NCI-H1048 (cell line): ENCODE data around the gene PDGFA.

Experiments used
- DNase-seq: peaks from one replicate; lab custom pipeline; 2025; lab: John Stamatoyannopoulos, UW

The PDGFA gene

DNA sequence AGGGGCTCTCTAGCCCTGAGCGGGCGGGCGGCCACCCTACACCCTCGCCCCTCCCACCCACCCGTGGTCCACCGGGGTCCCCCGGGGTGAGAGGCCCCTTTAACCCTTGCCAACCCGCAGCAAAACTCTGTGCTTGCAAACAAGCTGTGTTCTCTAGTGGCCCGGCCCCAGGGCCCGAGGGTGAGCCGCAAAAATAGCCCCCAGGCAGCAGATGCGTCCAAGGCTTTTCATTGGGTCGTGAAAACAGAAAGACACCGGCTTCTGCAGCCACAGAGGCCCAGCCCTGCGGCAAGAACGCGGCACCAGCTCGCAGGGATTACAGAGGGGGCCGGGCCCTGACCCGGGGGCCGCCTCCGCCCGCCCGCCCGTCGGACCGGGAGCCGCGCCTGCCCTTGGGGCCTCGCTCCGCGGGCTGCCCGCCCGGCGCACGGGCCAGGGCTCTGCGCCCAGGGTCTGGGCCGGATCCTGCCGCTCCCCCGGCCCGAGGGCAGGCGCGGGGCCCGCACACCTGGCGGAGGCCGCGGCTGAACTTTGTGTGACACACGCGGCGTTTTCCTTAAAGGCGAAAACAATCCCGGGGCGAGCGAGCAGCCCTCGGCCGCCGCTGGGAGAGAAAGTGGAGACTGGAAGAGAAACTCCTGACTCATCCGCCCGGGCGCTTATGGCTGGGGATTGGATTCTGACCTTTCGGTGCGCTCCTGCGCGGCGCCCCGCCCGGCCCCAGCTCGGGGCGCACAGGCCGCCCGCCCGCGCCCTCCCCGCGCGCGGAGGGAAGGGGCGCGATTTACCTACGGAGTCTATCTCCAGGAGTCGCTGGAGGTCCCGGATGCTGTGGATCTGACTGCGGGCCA is 2.8 kb downstream of the PDGFA start:
- no peak for DNase-seq

DNA sequence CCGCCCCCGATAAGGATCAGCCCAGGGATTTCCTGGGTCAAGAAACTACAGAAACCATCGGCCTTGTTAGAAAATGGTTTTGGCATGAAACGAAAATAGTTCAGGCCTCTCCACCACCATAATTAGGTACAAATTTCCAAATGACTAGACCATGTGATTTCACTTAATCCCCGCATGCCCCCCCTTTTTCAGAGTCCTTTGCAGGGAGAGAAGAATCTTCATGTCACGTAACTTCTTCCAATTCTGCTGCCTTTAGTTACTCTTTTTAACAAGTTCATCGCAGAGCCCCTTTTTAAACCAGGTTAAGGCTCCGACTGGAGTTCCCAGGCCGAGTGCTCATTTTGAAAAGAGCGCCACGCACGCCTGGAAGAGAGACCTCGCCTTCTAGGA is 3.4 kb downstream of the PDGFA start:
- no peak for DNase-seq

DNA sequence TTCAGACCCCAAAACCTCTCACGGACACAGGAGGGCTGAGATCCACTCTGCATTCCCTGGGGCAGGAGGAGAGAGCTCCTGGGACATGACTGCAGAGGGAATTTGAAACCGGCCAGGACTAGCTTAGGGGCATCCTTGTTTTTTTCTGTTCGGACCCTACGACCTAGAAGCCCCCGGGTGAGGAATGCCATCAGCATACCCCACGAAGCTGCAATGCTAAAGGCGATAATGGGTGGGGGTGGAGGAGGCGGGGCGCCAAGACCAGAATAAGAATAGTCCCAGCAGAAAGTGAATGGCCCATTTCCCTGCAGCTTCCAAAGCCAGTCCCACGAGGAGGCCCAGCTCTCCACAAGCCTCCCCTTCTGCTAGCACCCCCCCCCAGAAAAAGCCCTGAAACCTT is 4.0 kb downstream of the PDGFA start:
- DNase-seq: no peak

DNA sequence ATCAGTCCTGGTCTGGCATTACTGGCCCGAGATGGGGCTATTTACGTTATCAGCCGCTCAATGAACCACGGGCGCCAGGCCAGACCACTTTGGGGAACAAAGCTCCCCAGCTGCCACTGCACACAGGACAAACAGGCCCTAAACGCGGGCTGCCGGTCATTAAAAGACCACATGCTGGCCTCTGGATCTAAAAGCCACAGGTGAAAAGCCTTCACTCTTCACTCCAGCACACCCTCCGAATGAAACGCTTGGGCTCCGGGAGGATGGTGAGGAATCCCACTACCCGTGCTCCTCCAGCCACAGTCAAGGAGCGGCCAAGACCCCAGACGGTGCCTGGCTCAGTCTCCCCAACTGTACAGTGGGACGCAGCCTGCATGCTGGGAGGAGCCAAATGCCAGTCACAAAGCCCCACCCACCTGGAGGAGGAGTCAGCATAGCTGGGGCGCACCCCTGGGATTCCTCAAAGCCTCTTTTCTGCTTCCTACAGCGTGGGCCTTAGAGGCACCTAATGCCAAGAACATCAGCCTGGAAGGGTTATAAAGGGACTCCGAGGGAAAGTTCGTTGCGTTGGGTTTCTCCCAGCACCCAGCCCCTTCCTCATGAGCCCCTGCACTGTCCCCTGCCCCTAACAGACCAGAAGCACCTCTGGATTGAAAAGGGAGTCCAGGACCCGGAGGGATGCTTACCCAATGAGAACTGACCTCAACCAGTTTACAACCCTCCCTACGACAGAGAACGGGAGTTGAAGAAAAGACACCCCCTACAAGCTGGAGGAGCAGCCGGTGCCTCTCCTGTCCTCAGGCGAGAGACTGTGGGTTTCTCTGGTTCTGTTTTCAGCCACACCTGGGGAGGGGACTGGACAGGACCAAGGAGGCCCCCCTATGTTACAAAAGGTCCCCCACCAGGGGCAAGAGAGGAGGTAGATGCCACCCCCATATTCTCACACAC is 4.7 kb downstream of the PDGFA start:
- no peak for DNase-seq

DNA sequence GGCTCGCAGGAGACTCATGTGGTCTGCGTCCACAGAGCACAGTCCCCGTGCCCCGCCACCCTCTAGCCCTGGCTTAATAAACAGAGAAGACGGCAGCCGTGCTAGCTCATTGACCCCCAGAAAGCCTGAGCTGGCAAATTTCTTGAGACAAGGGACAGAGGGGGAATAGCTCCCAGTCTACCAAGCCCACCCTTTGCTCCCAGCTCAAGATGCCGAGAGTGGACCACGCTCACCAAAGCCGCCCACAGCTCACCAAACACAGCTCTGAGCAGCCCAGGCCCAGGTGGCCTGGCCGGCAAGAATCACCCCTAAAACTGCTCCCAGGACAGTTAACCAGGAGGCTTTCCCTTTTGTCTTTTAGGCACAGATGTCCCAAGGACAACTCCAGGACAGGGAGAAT is 5.4 kb downstream of the PDGFA start:
- DNase-seq: no peak

DNA sequence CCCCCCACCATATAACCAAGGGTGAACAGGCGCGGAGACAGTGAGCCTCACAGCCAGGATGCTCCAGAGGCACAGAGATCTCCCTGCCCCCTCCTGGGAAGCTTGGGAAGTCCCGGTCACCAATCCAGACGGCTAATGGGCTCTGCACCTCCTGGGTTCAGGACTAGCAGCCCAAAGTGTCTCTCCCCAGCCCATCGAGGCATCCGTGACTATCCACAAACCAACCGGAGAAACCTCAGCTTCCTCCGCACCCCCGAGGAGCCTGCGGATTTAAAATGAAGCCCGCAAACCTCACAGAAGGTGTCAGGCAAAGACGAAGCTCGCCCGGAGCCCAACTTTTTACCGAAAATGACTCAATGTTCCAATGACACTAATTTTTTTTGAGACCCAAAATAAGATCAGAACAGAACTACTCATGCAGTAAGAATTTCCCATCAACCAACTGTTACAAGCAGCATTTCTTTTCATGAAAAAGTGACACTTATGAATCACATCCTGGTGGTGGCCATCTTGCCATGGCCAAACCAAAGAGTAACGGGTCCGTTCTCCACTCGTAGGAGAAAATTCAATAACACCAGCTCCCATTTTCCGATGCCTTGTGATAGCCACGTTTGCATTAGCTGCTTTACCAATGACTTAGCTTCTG is 6.0 kb downstream of the PDGFA start:
- no peak for DNase-seq

DNA sequence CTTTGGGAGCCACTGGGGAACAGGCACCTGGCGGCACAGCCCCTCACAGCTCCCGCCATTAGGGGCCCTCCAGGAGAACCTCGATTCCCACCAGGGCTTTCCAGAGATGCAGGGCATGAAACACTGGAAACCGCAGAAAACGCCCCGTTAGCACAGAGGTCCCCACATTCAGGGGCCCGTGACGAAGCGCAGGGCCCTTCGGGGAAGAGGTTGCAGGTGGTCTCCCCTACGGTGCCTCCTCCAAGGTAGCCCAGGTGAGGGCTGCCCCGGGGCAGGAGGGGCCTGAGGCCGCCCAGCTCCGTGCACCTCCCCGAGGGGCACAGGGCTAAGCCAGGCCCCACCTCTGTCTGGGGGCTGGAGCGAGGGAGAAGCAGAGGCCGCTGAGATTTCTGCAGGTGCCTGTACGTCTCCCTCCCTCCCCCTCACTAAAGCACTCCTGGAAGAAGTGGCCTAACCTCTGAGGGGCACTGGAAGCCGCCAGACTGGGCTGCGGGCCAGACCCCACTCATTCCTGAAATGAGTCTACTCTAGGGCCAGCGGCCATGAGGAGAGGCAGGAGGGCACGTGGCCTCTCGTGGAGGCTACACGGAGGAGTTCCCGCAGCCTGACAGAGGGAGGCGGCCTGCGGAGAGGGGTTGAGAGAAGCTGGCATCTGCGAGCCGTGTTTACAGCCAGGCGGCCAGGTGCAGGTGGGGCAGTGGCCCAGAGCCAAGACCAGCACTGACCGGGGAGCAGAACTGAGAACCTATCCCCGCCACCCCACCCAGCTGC is 6.9 kb downstream of the PDGFA start:
- DNase-seq: no peak

DNA sequence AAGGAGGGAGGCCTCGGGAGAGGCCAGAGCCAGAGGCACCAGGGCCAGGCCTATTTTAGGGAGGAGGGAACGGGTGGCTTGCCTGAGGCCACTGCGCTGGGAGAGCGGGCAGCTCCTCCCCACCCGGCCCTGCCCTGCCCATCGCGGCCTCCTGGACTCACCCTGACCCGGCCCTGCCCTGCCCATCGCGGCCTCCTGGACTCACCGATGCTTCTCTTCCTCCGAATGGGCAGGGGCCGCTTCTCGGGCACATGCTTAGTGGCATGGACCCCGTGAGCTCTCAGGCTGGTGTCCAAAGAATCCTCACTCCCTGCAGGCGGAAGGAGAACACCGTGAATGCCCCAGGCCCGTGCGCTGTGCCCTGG is 7.5 kb downstream of the PDGFA start:
- DNase-seq: no peak

DNA sequence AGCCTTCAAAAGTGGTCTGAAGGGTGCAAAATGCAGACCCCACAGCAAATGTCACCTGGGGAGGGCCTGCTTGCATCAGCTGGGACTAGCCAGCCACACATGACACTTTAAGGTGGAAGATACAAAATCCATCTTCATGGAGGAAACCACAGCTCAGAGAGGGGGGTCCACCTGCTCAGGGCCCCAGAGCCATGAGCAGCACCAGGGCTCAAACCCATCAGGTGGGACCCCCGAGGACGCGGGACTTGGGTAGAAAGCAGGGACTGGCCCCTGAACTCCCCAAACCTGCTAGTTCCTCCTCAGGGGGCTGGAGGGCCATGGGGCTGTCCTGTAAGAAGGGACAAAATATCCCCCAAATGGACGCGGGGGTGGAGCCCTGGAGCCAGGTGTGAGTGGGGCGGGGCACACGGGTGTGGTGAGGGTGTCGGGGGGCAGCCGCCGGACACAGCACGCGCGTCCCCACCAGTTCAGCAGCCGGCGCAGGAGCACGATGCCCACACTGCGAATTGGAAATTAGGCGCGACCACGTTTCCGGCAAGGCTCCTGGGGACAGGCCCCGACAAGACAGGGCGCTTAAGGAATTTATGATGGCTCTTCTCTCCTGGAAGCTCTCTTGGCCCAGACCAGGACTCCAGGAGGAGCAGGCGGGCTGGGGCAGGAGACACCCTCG is 8.0 kb downstream of the PDGFA start:
- no peak for DNase-seq

DNA sequence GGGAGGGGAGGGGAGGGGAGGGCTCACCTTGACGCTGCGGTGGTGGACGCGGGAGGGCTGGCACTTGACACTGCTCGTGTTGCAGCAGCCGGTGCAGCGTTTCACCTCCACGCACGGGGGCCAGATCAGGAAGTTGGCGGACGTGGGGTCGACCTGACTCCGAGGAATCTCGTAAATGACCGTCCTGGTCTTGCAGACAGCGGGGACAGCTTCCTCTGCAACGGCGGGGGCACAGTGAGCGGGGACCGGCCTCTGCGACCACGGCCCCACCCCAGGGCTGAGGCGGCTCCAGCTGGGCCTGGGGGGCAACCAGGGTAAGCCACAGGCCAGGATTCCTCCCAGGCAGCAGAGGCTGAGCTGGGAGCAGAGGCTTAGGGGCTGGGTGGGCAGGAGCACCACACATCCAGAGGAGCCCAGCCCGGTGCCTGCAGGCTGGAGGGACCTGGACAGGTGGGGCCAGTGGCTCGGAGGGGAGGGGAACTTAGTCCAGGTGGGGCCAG is 8.8 kb downstream of the PDGFA start:
- DNase-seq: no peak

DNA sequence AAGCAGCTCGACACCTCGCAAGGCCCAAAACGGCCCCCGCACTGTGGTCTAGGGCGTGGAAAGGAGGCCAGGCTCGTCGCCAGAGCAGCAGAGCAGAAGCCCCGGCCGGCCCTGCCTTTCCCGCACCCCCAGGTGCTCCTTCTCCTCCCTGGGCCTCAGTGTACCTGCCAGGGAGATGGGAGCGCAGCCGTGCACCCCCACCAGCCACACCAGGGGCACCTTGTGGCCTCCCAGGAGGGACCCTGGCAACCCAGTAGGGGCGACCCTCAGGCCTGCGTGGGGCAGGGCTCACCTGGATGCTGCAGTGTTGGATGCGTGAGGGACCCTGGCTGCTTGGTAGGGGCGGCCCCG is 9.5 kb downstream of the PDGFA start:
- DNase-seq: no peak

DNA sequence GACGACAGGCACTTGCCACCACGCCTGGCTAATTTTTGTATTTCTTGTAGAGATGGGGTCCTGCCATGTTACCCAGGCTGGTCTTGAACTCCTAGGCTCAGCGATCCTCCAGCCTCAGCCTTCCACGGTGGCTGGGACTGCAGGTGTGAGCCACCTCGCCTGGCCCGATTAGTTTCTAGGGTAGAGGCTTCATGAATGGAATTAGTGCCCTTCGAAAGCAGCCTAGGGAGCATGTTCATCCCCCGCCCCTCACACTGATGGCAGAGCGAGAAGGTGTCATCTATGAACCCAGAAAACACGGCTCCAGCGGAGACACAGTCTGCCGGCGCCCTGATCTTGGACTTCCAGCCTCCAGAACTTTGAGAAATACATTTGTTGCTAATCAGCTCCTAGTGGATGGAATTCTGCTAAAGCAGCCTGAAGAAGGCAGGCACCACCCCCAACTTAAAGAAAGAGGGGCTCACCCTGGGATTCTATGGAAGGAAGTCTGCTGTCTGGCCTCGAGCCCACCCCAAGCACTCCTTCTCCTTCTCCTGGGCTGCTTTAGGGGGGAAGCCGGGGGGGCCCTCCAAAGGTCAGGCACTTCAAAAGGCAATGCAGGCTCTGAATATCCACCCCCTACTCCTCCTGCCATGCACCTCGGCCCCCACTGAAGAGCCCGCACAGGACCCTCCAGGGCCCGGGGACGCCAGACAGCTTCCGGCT is 10.1 kb downstream of the PDGFA start:
- no peak for DNase-seq

DNA sequence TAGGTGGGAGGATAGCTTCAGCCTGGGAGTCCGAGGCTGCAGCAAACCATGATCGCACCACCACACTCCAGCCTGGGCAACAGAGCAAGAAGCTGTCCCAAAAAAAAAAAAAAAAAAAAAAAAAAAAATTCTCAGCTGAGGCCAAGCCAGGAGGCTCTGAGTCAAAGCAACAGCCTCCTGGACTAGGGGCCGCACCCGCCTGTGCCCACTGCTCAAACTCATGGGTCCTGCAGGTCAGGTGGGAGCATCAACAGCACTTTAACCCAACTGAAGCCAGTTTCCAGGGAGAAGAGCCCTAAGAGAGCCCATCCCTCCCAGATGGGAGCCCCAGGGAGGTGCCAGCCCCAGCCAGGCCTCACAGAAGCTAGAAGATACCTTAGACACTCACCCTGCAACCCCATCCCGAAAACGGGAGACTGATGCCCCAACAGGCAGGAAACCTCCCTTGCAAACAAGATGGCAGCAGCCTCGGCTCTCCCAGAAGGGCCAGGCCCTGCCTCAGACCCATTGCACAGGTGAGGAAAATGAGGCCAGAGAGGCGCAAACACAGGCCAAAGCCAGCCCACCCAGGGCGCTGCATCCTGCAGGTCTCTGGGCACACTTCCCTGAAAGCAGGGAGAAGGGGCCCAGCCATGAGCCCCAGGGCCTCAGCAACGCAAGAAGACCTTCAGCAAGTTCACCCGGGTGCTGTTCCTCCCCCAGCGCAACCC is 11.0 kb downstream of the PDGFA start:
- no peak for DNase-seq

DNA sequence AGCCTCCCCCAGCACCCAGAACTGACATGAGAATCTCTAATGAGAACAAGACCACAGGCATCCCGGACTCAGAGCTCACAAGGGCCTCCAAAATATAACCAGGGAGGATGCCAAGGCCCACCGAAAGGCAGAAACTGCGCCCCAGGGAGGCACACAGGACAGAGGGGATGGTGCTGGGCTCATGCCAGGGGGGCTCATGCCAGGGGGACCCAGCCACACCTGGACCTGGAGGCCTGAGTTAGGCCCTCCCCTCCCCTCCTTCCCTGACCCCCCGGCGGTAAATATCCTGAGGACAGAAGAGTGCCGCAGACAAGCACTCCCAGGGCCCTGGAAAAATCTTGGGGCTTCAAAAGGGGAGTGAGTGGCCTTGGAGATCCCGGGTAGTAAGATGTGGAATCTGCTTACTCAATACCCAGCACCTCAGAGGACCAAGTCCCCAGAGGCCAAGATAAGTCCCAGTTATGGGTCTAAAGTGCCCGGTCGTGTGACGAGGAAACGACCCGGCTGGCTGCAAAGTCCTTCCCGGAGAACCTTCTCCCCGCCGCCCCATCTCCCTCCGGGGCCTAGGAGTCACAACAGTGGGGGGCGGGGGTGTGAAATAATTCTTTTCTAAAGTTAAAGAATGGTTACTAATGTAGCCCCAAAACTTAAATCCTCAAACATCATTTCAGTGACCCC is 11.9 kb downstream of the PDGFA start:
- no peak for DNase-seq

DNA sequence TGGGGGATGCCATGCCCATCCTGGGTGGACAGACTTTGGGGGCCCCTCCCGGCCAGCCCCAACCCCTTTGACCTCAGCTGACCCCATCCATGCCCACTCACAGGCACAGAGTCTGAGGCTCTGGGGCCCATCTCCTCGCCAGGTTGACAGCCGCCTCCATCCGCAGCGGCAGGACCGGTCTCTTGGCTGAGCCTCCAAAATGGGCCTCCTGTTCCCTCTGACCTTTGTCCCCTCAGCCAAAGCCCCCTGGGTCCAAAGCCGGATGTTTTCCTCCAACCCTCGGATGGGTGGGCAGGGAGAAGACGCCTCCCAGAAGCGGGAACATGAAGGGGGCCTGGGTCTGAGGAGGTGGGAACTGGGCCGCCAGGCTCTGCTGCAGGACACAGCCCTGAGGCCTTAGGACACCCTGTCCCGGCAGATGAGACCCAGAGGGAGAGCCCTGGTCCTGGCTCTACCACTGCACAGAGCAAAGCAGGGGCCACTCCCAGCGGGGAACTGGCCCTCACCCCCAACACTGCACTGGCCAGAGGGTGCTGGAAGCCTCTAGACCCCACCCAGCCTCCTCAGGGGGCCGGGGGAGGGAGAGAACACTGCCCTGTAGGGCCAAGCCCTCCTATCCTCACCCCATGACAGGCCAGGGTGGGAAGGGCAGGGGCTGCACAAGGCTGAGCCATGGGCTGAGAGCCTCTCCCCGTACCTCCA is 12.6 kb downstream of the PDGFA start:
- no peak for DNase-seq

DNA sequence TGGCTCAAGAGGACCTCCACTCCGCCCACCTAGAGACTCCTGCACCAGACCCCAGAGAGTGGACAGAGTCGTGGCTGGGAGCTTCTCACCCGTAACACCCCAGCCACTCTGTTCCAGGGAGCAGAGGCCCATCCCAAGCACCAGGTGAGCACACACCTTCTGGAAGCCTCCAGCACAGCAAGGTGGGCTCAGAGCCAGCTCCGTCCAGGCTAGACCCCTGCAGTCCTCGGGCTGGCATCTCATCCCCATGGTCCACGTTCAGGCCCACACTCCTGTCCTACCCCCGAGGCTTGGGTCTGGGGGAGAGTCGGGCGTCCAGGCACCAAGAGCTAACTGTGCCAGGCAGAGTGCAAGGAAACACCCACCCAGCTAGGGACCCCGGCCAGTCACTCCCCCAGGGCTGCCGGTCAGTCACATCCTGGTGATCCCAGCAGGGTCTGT is 13.2 kb downstream of the PDGFA start:
- DNase-seq: no peak

DNA sequence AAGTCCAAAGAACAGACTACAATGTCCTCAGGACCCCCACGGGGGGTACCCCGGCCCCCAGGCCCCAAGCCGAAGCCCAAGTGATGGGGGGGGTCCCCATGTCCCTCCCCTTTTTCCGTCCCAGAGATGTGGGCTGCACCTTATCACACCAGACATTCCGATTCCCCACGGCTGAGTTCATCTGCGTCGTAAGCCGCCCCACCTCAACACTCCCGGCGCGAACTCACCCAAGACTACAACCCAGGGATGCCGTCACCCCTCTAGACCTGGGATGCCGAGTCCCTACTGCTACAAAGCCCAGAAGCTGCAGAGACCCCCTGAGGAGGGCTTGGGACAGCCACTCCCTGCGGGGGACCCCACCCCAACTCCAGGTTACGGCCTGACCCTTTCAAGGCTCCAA is 14.5 kb downstream of the PDGFA start:
- no peak for DNase-seq

DNA sequence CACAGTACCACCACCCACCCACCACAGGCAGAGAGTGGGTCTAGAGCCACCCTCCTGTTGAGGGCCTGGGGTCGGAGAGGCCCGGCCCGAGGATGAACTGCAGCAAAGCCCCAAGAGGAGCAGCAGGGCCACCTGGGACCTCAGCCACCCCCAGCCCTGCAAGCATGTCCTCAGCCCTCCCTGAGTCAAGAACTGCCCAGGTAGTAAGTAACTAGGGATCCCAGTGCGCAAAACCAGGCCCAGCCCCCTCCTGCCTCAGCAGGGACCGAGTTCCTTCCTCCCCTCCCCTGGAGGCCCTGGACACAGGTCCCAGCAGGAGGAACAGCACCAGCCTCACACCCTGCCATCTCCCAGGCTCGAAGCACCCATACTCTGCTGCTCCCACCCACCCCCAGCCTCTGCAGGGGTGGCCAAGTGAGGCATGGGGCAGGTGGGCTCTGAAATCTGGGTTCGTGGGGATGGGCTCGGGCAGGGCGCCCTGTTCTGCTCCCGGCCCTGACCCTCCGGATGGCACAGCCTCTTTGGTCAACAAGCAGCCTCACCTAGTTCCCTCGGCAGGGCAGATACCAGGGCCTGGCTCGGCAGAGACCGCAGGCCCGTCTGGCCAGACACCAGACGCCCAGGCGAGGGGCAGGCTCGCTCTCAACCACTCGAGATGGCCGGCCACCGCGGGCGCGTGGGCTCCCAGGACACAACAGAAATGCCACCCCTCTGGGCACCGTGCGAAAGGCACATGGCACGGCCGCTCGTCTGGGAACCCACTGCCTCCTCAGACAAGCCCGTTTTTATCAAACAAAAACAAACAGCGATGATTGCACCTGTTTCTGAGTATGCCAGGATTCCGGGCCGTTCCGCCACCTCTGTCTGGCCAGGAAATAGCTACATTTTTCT is 15.2 kb downstream of the PDGFA start:
- DNase-seq: no peak
